A549 (cell line): ENCODE data around the gene PLAC1.

Experiments
- BHLHE40 ChIP-seq: IDR thresholded peaks from 2 replicates; pipeline ENCODE4 v1.6.1; 2012; ENCODE audit warnings: low read depth, low read length, inconsistent platforms
- CEBPB ChIP-seq, 2 experiments: fragments of >200 bp in 1 of 2; sonication (Bioruptor Twin) in 1 of 2; formaldehyde crosslinking in 1 of 2; IDR thresholded peaks; 2 replicates each; pipeline ENCODE4 v1.6.1; 2012 to 2016
- CHD2 ChIP-seq: fragments of 150-350 bp; IDR thresholded peaks from 2 replicates; pipeline ENCODE4 v1.6.1; 2014; ENCODE audit warnings: low read length; ENCODE audit not compliant: partially characterized antibody
- FOSL2 ChIP-seq, 2 experiments: fragments of 450-650 bp in 1 of 2; fragments of >200 bp in 1 of 2; sonication (Bioruptor Twin) in 1 of 2; formaldehyde crosslinking; IDR thresholded peaks; 2 replicates each; pipeline versions ENCODE4 v1.5.0 to v1.6.1; 2016 to 2020; ENCODE audit warnings: mild to moderate bottlenecking in 1 of 2, moderate library complexity in 1 of 2
- HDAC2 ChIP-seq: fragments of 200-600 bp; sonication (generic); IDR thresholded peaks from 2 replicates; pipeline ENCODE4 v1.6.1; 2016
- POLR2A ChIP-seq: IDR thresholded peaks from 2 replicates; pipeline ENCODE4 v1.6.1; 2012; ENCODE audit warnings: mild to moderate bottlenecking, low read length
- SMC3 ChIP-seq: fragments of >200 bp; sonication (Bioruptor Twin); formaldehyde crosslinking; IDR thresholded peaks from 3 replicates; pipeline ENCODE4 v1.6.1; 2018; ENCODE audit warnings: inconsistent platforms
- ZFP36 ChIP-seq: fragments of 450-650 bp; IDR thresholded peaks from 2 replicates; pipeline ENCODE4 v1.6.1; 2014; ENCODE audit warnings: borderline replicate concordance; ENCODE audit not compliant: partially characterized antibody
- TF ChIP-seq, protein P1 (sequence below): fragments of >200 bp; sonication (Bioruptor Twin); formaldehyde crosslinking; IDR thresholded peaks from 3 replicates; pipeline ENCODE4 v1.5.1; 2016
- TF ChIP-seq, protein P2 (sequence below): fragments of 200-600 bp; sonication (generic); IDR thresholded peaks from 2 replicates; pipeline ENCODE4 v1.6.1; 2016; ENCODE audit warnings: antibody characterized with exemption, mild to moderate bottlenecking, moderate library complexity
- TF ChIP-seq, protein P3 (sequence below): fragments of 450-650 bp; IDR thresholded peaks from 2 replicates; pipeline ENCODE4 v1.6.1; 2014; ENCODE audit warnings: antibody characterized with exemption

DNA sequence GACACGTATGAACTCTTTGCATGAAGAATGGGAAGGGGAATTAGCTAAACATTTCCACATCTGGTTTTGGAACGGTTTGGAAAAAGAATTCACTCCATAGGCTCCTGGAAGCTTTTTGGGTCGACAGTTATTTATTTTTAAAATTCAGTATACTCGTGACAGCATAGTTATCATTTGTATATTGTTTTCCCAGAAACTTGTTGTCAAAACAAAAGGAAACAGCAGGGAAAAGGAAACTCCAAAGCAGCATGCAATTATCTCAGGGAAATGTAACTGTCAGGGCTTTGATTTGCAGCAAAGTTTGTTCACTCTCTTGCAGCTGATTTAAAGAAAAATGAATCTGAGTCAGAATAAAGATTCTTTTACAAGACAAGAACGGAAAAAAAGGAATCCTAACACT lies 86.5 kb downstream of the PLAC1 start:
- TF ChIP-seq, protein P1, sequence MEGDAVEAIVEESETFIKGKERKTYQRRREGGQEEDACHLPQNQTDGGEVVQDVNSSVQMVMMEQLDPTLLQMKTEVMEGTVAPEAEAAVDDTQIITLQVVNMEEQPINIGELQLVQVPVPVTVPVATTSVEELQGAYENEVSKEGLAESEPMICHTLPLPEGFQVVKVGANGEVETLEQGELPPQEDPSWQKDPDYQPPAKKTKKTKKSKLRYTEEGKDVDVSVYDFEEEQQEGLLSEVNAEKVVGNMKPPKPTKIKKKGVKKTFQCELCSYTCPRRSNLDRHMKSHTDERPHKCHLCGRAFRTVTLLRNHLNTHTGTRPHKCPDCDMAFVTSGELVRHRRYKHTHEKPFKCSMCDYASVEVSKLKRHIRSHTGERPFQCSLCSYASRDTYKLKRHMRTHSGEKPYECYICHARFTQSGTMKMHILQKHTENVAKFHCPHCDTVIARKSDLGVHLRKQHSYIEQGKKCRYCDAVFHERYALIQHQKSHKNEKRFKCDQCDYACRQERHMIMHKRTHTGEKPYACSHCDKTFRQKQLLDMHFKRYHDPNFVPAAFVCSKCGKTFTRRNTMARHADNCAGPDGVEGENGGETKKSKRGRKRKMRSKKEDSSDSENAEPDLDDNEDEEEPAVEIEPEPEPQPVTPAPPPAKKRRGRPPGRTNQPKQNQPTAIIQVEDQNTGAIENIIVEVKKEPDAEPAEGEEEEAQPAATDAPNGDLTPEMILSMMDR: no peak
- no peak for TF ChIP-seq SMC3
- TF ChIP-seq HDAC2: no peak
- TF ChIP-seq, protein P2, sequence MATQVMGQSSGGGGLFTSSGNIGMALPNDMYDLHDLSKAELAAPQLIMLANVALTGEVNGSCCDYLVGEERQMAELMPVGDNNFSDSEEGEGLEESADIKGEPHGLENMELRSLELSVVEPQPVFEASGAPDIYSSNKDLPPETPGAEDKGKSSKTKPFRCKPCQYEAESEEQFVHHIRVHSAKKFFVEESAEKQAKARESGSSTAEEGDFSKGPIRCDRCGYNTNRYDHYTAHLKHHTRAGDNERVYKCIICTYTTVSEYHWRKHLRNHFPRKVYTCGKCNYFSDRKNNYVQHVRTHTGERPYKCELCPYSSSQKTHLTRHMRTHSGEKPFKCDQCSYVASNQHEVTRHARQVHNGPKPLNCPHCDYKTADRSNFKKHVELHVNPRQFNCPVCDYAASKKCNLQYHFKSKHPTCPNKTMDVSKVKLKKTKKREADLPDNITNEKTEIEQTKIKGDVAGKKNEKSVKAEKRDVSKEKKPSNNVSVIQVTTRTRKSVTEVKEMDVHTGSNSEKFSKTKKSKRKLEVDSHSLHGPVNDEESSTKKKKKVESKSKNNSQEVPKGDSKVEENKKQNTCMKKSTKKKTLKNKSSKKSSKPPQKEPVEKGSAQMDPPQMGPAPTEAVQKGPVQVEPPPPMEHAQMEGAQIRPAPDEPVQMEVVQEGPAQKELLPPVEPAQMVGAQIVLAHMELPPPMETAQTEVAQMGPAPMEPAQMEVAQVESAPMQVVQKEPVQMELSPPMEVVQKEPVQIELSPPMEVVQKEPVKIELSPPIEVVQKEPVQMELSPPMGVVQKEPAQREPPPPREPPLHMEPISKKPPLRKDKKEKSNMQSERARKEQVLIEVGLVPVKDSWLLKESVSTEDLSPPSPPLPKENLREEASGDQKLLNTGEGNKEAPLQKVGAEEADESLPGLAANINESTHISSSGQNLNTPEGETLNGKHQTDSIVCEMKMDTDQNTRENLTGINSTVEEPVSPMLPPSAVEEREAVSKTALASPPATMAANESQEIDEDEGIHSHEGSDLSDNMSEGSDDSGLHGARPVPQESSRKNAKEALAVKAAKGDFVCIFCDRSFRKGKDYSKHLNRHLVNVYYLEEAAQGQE: no peak
- no peak for TF ChIP-seq CEBPB (IDR thresholded peaks at IDR 0.05)
- TF ChIP-seq ZFP36: no peak
- no peak for TF ChIP-seq FOSL2 (IDR thresholded peaks at IDR 0.05)
- no peak for TF ChIP-seq FOSL2 (CRISPR knock-in tag; IDR thresholded peaks at IDR 0.05)
- TF ChIP-seq, protein P3, sequence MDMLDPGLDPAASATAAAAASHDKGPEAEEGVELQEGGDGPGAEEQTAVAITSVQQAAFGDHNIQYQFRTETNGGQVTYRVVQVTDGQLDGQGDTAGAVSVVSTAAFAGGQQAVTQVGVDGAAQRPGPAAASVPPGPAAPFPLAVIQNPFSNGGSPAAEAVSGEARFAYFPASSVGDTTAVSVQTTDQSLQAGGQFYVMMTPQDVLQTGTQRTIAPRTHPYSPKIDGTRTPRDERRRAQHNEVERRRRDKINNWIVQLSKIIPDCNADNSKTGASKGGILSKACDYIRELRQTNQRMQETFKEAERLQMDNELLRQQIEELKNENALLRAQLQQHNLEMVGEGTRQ: no peak
- no peak for TF ChIP-seq BHLHE40
- no peak for TF ChIP-seq POLR2A
- TF ChIP-seq CHD2: no peak
